ENCODE data around the gene KLF9.

- TF ChIP-seq POLR2A (IDR thresholded peaks at IDR 0.05), result no peak
- TF ChIP-seq, protein P1, sequence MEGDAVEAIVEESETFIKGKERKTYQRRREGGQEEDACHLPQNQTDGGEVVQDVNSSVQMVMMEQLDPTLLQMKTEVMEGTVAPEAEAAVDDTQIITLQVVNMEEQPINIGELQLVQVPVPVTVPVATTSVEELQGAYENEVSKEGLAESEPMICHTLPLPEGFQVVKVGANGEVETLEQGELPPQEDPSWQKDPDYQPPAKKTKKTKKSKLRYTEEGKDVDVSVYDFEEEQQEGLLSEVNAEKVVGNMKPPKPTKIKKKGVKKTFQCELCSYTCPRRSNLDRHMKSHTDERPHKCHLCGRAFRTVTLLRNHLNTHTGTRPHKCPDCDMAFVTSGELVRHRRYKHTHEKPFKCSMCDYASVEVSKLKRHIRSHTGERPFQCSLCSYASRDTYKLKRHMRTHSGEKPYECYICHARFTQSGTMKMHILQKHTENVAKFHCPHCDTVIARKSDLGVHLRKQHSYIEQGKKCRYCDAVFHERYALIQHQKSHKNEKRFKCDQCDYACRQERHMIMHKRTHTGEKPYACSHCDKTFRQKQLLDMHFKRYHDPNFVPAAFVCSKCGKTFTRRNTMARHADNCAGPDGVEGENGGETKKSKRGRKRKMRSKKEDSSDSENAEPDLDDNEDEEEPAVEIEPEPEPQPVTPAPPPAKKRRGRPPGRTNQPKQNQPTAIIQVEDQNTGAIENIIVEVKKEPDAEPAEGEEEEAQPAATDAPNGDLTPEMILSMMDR (IDR thresholded peaks at IDR 0.05), result no peak
These were observed 35.0 kb upstream of the KLF9 start for GRCh38 chr9:70449461-70449860.

Data from lower leg skin (tissue), 3 donors.